Measurements from ENCODE around the gene STRAP. TPM values are rescaled to one million over a fixed set of nuclear protein-coding genes. Genes with fewer than 3 reads are reported as not detected.
"Not testable (repeated sequence)": the region's sequence is repeated elsewhere in the genome, so short reads cannot be mapped to it uniquely, and the experiment has no call there.

Gene STRAP
- total RNA-seq, 2 experiments from 2014 or later, result 184 to 192 TPM

GRCh38 chr12:15856097-15856982, 25.8 kb upstream of the STRAP start:
- Mint-ChIP-seq H3K4me3 (no peak overlapping the region), H3K4me1 (no peaks in the 10 kb centered on the region), H3K27me3 (peaks cover 20% of the 10 kb centered on the region), H3K9me3 (no peaks in the 10 kb centered on the region), H3K27ac (no peak overlapping the region), H3K36me3 (no peaks in the 10 kb centered on the region)
- DNase-seq, result peak; percentile 13

DNA sequence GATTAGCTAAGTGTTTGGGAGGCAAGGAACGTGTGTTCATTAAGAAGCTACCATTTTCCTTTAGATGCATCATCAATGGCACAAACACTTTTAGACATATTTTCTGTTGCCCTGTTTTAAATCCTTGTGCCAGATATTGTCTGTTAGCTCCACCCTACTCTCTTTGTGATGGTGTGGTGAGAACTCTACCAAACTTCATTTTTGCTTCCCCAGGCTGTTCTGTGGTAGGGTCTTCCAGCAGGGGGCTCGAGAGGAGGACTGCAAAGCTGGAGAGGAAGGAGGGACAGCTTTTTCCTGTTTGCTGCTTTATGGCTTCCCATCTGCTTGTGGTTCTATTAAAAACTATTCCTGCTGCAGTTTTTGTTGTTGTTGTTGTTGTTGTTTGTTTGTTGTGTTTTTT, 23.8 kb upstream of the STRAP start:
- DNase-seq, result no peak
- H3K27me3 Mint-ChIP-seq, result peaks cover 20% of the 10 kb centered on the region
- H3K36me3 Mint-ChIP-seq, result no peaks in the 10 kb centered on the region
- H3K9me3 Mint-ChIP-seq, result no peaks in the 10 kb centered on the region
- H3K27ac Mint-ChIP-seq, result no peak overlapping the region
- no peaks in the 10 kb centered on the region for H3K4me1 Mint-ChIP-seq
- no peak overlapping the region for H3K4me3 Mint-ChIP-seq

DNA sequence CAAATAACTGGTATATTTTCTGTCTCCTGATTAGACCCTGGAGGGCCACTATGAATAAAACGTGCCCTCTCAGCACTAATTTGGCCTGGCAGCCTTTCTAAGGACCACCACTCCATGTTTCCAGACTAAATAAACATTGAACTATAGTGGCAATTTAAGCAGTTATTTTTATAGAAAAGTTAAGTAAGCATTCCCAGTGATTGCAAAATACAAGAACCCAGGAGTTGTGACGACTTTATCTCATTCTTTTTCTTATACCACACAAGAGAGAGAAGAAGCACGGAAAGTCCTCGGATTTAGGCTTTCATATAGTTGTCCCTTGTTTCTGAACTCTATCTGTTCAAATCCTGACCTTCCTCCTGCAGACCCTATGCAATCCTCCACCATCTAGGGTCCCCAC, 23.1 kb upstream of the STRAP start:
- H3K27ac Mint-ChIP-seq, result no peak overlapping the region
- H3K9me3 Mint-ChIP-seq, result no peaks in the 10 kb centered on the region
- peaks cover 26% of the 10 kb centered on the region for H3K27me3 Mint-ChIP-seq
- H3K4me1 Mint-ChIP-seq, result peaks cover 3% of the 10 kb centered on the region
- no peak for DNase-seq
- no peak overlapping the region for H3K4me3 Mint-ChIP-seq
- no peaks in the 10 kb centered on the region for H3K36me3 Mint-ChIP-seq

GRCh38 chr12:15861404-15861803, 20.8 kb upstream of the STRAP start:
- H3K4me1 Mint-ChIP-seq, result peaks cover 3% of the 10 kb centered on the region
- no peaks in the 10 kb centered on the region for H3K9me3 Mint-ChIP-seq
- H3K4me3 Mint-ChIP-seq, result no peak overlapping the region
- H3K27me3 Mint-ChIP-seq, result peaks cover 27% of the 10 kb centered on the region
- H3K27ac Mint-ChIP-seq, result no peak overlapping the region
- DNase-seq, result no peak
- no peaks in the 10 kb centered on the region for H3K36me3 Mint-ChIP-seq

DNA sequence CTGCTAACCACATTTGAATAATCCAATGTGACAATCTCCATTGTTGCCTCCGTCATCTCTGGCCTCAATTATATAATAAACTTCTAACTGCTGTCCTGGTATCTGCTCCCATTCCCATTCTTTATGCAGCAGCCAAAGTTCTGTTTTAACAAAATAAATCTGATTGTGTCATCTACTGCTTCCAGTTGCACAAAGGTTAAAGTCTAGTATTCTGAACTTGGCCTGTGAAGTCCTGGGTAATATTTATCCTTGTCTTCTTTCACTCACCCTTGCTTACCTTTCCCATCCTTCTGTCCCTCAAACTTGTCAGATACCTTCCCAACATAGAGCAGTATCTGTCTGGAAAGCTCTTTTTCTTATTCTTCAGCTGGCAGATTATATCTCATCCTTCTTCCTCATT, 19.3 kb upstream of the STRAP start:
- Mint-ChIP-seq H3K4me1 (peaks cover 3% of the 10 kb centered on the region), H3K27me3 (peaks cover 27% of the 10 kb centered on the region), H3K9me3 (no peaks in the 10 kb centered on the region), H3K36me3 (no peaks in the 10 kb centered on the region), H3K27ac (no peak overlapping the region), H3K4me3 (no peak overlapping the region)
- DNase-seq, result no peak

- DNase-seq, result no peak
- Mint-ChIP-seq H3K4me1 (peaks cover 3% of the 10 kb centered on the region), H3K36me3 (no peaks in the 10 kb centered on the region), H3K4me3 (no peak overlapping the region), H3K9me3 (no peaks in the 10 kb centered on the region), H3K27me3 (peaks cover 23% of the 10 kb centered on the region), H3K27ac (no peak overlapping the region)
These were observed 18.8 kb upstream of the STRAP start for GRCh38 chr12:15863372-15863771.

DNA sequence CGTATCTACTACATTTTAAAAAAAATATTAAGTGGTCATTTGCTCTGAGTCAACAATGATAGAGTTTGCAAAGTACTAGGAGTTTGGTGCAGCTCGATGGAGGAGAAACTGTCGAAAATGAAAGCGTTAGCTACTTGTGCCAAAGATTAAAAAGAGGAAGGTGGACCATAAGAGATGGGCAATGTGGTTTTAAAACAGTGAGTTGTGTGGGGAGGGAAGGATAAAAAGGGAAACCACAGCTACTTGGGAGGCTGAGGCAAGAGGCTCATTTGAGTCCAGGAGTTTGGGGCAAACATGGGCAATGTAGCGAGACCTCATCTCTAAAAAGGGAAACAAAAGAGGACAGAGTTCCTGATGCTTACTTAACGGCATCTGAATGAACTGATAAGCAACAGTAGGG, 18.2 kb upstream of the STRAP start:
- no peak overlapping the region for H3K27ac Mint-ChIP-seq

DNA sequence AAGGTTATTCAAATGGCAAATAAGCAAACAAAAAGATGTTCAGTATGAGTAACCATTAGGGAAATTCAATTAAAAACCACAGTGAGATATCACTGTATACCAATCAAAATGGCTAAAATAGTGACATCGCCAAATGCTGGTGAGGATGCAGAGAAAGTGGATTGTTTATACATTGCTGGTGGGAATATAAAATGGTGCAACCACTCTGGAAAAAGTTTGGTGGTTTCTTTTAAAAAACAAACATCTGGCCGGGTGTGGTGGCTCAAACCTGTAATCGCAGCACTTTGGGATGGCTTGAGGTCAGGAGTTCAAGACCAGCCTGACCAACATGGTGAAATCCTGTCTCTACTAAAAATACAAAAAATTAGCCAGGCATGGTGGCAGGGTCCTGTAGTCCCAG, 14.0 kb upstream of the STRAP start:
- no peak overlapping the region for H3K4me3 Mint-ChIP-seq
- no peak for DNase-seq
- H3K9me3 Mint-ChIP-seq, result peaks cover 12% of the 10 kb centered on the region
- peaks cover 3% of the 10 kb centered on the region for H3K4me1 Mint-ChIP-seq
- peaks cover 10% of the 10 kb centered on the region for H3K27me3 Mint-ChIP-seq
- peaks cover 5% of the 10 kb centered on the region for H3K36me3 Mint-ChIP-seq
- H3K27ac Mint-ChIP-seq, result no peak overlapping the region

More for the DNA sequence above, 18.2 kb upstream of the STRAP start:
- H3K9me3 Mint-ChIP-seq, result peaks cover 1% of the 10 kb centered on the region
- no peak for DNase-seq
- H3K4me3 Mint-ChIP-seq, result peak overlapping the region; percentile 7
- H3K27me3 Mint-ChIP-seq, result peaks cover 17% of the 10 kb centered on the region
- H3K36me3 Mint-ChIP-seq, result no peaks in the 10 kb centered on the region
- H3K4me1 Mint-ChIP-seq, result peaks cover 3% of the 10 kb centered on the region

DNA sequence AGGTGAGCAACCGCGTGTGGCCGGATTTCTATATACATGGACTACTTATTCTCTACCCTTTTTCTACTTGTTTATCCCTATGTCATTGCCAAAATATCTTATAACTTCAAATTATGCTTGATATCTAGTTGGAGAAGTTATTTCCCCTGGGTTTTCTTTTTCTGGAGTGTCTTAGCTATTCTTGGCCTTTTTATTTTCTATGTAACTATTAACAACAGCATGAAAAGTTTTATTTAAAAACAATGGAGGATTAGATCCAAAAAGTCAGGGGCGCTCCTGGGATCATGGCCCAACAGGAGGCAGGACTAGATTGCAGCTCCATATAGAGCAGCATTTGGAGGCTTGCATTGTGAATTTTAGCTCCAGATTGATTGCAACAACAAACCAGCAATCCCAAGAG, 8.6 kb upstream of the STRAP start:
- Mint-ChIP-seq H3K4me3 (no peak overlapping the region), H3K4me1 (peaks cover 7% of the 10 kb centered on the region), H3K36me3 (peaks cover 12% of the 10 kb centered on the region), H3K9me3 (peaks cover 12% of the 10 kb centered on the region), H3K27ac (no peak overlapping the region), H3K27me3 (peaks cover 3% of the 10 kb centered on the region)
- DNase-seq, result no peak

- H3K27me3 Mint-ChIP-seq, H3K36me3 Mint-ChIP-seq, H3K4me1 Mint-ChIP-seq, H3K9me3 Mint-ChIP-seq, DNase-seq, H3K27ac Mint-ChIP-seq, H3K4me3 Mint-ChIP-seq: not testable (repeated sequence)
These were observed 7.5 kb upstream of the STRAP start for GRCh38 chr12:15874556-15875145.

DNA sequence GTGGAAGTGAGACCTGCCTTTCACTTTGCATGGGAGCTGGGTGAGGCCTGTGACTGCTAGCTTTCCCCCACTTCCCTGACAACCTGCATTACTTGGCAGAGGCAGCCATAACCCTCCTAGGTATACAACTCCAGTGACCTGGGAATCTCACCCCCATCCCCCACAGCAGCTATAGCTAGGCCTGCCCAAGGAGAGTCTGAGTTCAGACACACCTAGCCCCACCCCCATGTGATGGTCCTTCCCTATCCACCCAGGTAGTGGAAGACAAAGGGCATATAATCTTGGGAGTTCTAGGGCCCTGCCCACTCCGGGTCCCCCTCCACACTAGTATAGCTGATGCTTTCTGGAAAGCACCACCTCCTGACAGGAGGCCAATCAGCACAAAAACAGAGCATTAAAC, 6.3 kb upstream of the STRAP start:
- peaks cover 7% of the 10 kb centered on the region for H3K36me3 Mint-ChIP-seq
- H3K9me3 Mint-ChIP-seq, result peaks cover under 1% of the 10 kb centered on the region
- no peak for DNase-seq
- no peak overlapping the region for H3K27ac Mint-ChIP-seq
- H3K4me1 Mint-ChIP-seq, result peaks cover 9% of the 10 kb centered on the region
- H3K27me3 Mint-ChIP-seq, result no peaks in the 10 kb centered on the region
- peak overlapping the region; percentile 78 for H3K4me3 Mint-ChIP-seq

DNA sequence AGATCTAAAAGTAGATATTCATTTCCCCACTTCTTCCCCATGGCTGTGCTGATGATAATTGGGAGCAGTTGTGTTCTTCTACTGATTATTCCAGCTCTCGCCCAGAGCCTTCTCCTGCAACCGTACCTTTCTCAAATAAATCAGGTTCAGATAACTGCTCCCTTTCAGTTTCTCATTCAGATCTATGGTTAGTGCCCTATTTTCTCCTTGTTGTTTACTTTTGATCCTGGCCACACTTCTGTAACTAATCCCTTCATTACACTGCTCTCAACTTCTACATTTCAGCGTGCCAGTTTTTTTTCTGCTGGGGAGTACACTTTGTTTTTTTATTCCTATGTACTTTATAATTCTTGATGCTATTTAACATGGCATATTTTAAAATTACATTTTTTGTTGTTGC, 2.8 kb upstream of the STRAP start:
- Mint-ChIP-seq H3K4me1 (peaks cover 24% of the 10 kb centered on the region), H3K27me3 (peaks cover 3% of the 10 kb centered on the region), H3K4me3 (no peak overlapping the region), H3K9me3 (no peaks in the 10 kb centered on the region), H3K27ac (no peak overlapping the region), H3K36me3 (peaks cover 20% of the 10 kb centered on the region)
- DNase-seq, result no peak

- Mint-ChIP-seq H3K27me3 (peaks cover 3% of the 10 kb centered on the region), H3K27ac (no peak overlapping the region), H3K9me3 (no peaks in the 10 kb centered on the region), H3K4me1 (peaks cover 28% of the 10 kb centered on the region), H3K36me3 (peaks cover 26% of the 10 kb centered on the region), H3K4me3 (peak overlapping the region; percentile 18)
- DNase-seq, result no peak
These were observed 1.5 kb upstream of the STRAP start for GRCh38 chr12:15880721-15881120.

DNA sequence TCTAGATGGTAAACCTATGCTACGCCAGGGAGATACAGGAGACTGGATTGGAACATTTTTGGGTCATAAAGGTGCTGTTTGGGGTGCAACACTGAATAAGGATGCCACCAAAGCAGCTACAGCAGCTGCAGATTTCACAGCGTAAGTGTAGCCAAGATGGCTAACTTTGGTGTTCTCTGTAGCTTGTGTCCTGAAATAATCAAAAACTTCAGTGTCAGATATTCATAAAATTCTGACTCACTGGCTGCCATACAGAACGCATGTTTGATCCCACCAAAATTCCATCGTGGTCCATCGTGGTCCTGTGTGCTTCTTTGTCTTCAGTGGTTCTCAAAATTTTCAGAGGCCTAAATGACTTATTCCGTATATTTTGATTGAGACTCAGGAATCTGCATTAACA, 1.3 kb downstream of the STRAP start:
- no peak for DNase-seq
- Mint-ChIP-seq H3K27ac (peak overlapping the region; percentile 47), H3K4me1 (peaks cover 46% of the 10 kb centered on the region), H3K9me3 (no peaks in the 10 kb centered on the region), H3K36me3 (peaks cover 42% of the 10 kb centered on the region), H3K4me3 (peak overlapping the region; percentile 94), H3K27me3 (peaks cover 3% of the 10 kb centered on the region)

DNA sequence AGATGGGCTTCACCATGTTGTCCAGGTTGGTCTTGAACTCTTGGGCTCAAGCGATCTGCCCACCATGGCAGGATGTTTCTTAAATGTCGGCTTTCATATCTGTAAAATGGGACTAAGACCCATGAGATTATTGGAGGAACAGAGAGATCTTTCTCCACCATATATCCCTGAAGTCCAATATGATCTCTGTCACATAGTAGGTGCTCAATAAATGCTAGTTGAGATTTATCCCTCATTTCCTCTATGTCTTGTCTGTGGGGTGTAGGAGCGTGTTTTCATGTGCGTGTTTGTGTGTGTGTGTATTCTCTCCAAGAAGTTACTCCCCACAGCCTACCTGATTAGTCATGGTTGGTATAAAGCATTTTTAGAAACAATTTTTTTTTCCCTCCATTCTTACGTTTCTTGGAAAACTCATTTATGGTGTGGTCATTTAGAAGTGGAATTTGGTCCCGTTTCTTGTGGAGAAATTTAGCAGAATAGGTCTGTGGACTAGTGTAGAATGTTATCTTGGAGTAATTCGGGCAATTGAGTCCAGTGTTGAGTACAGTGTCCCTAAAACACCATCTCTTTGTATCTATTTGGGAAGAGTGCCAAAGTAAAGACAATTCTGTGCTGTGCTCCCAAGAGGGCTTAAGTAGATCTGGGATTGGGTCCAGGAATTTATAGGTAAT, 4.3 kb downstream of the STRAP start:
- peaks cover 3% of the 10 kb centered on the region for H3K27me3 Mint-ChIP-seq
- peaks cover 45% of the 10 kb centered on the region for H3K36me3 Mint-ChIP-seq
- no peak for DNase-seq
- H3K9me3 Mint-ChIP-seq, result no peaks in the 10 kb centered on the region
- no peak overlapping the region for H3K4me3 Mint-ChIP-seq
- no peak overlapping the region for H3K27ac Mint-ChIP-seq
- H3K4me1 Mint-ChIP-seq, result peaks cover 46% of the 10 kb centered on the region

Measured in activated naive CD8-positive, alpha-beta T cell treated with anti-CD3 and anti-CD28 coated beads for 36 hours (primary cell).